HTR-8/SVneo (cell line): Measurements from ENCODE around the gene ANKRD44.

Experiments used
- DNase-seq: peaks from one replicate; pipeline ENCODE4 v3.0.0; 2011; ENCODE audit warnings: low spot score, mixed read lengths; ENCODE audit not compliant: insufficient read length
- FAIRE-seq: peaks from 2 replicates; lab custom pipeline; 2011; peaks lifted over from hg19 to GRCh38; lab: Jason Lieb, UNC

ANKRD44 gene

DNA sequence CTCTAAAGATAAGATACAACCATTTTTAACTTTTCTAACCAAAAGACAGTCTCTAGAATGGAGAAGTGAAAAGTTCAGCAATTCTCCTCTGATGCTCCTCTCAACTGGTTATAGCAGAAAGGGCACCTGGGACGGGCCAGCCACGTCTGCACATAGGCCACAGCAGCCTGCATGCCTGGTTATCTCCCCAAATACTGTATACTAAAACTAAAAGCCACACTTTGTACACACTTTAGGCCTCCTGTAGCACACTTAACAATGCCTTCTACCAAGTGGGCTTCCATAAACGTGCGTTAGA is 179.1 kb downstream of the ANKRD44 start:
- no peak for DNase-seq
- no peak for FAIRE-seq

DNA sequence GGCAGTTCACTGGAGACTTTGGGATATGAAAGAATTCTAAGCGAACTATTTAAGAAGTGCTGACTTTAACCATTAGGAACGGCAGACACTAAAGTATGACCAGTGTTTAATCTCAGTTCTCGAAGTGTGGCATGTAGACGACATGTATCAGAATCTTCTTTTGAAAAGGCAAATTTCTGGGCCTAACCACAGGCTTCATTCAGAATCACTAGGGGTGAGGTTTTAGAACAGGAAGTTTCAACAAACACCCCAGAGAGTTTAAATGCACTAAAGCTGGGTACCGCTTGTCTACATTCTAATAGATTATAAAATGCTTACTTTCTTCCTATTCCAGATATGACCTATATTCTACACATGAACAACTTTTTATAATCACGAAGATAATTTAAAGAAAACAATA is 180.3 kb downstream of the ANKRD44 start:
- FAIRE-seq, result no peak
- DNase-seq, result no peak

DNA sequence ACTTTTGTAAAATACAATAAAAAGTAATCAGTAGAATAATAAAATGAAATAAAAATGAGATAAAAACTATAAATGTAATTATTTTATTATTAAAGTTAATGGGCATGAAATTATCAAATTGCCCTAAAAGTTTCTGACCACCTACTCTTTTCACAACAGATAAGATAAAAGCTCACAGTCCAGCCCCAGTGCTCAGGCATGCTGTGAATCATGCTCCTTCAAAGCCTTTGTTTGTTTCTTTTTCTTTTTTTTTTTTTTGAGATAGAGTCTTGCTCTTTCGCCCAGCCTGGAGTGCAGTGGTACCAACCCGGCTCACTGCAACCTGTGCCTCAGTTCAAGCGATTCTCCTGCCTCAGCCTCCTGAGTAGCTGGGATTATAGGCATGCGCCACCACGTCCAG is 181.7 kb downstream of the ANKRD44 start:
- FAIRE-seq (no peak), DNase-seq (no peak)

DNA sequence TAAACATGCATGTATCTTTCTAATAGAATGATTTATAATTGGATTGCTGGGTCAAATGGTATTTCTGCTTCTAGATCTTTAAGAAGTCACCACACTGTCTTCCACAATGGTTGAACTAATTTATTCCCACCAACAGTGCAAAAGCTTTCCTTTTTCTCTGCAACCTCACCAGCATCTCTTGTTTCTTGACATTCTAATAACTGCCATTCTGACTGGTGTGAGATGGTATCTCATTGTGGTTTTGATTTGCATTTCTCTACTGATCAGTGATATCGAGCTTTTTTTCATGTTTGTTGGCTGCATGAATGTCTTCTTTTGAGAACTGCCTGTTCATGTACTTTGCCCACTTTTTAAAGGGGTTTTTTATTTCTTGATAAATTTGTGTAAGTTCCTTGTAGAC is 182.5 kb downstream of the ANKRD44 start:
- DNase-seq (no peak), FAIRE-seq (no peak)

DNA sequence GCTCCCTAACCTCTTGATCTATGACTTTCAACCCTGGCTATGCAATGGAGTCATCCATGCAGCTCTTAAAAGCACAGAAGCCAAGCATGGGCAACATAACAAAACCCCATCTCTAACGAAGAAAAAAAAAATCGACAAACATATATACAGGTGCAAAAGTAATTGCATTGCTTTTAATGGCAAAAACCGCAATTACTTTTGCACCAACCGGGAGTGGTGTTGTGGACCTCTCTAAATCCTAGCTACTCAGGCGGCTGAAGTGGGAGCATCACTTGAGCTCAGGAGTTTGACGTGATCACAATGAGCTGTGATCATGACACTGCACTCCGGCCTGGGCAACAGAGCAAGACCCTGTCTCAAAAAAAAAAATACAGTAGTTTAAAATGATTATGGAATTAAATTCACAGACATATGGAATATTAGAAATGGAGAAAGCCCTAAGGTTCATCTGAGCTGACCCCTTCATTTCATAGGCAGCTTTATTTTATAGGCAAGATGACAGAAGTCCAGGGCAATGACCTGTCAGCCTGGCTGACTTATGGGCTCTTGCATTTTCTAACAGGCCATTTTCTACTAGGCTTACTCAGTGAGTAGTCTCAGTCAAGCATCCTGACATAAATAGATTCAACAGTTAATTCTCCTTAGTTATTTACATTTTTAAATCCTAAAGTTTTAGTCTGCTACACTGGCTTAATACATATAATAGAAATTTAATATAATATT is 183.8 kb downstream of the ANKRD44 start:
- DNase-seq, result no peak
- no peak for FAIRE-seq

DNA sequence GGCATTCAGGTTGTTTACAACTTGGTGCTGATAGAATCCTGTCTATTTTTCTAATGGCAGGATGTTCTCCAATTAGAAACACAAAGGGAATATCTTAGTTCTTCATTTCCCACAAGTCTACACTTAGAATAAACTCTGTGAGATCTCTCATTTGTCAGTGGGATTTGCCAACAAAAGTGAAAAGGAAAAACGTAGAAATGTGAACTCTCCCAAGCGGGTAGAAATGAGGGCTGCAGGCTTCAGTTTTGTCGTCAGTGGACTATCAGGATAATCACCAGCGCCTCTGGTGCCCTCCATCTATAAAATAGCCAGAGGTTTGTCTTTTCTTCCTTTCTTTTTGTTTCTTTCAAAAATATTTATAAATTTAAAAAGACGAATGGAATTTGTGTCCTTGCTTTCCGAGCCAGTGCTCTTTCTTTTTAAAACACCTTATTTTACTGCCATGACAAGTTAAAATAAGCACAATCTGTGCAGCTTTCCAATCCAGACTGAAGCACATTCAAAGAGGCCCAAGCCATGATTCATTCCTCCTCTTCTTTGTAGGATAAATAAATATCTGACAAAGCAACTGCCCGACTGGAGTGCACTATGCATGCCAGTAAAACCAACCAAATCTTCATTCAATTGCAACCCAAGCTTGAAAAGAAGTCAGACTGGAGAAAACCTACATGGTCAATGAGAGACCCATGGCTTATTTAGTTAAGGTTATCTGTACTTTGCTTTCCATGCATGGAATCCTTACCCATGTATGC is 185.8 kb downstream of the ANKRD44 start:
- no peak for DNase-seq
- no peak for FAIRE-seq

DNA sequence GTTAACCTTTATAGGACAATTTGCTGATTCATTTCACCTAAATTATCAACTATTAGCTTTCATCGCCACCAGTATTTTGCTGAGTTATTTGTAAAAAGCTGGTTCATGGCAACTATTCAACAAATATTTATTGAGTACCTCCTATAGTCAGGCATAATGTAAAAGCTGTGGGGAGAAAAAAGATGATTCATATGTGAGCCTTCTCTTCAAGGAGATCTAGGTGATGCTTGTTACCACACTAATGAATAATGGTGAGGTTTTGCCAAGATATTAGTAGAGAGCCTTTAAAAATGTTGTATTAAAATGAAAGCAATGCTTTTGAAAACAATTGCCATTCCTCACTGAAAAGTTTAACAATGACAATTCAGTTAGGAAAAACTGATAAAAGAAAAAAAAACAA is 187.8 kb downstream of the ANKRD44 start:
- DNase-seq (no peak), FAIRE-seq (no peak)

DNA sequence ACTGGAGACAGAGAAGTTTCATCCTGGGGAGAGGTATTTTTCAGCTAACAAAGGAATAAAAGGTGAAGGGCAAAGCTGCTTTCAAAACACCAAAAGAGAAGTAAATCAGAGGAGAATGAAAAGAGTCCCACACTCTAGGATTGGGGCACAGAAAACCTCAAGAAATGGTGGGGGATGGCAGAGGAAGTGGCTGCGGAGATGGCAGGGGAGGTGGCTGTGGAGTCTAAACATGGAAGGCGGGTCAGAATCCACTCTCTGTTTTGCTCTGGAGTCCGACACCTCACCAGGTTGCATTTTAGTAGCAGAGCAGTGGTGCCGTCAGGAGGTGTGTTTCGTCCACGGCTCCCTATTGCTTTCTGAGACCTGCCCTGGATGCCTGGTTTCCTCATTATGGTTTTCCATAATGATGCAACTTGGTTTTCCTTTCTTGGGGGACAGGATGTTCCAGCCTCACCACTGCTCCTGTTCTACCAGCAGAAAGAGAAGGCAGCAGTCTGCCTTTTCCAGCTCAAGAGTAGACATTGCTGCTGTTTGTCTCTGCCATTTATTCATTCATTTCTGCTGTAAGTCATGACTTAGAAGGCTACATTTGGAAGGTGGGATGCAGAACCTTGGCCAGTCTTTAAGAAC is 188.7 kb downstream of the ANKRD44 start:
- DNase-seq (no peak), FAIRE-seq (no peak)

DNA sequence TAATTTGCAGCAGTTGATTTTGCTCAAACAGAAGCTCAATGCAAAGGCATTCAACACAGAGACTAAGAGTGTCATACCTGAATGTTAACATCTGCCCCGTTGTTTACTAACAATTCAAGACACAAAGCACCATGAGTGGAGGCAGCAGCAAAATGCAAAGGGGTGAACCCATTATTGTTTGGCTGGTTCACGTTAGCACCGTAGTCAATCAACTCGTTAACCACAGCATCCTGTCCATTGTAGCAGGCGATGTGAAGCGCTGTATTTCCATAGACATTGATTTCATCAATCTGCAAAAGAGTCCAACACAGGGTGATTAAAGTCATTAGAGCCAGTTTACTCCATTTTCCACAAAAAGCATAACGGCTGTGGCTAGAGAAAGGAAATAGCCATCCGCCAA is 189.3 kb downstream of the ANKRD44 start:
- FAIRE-seq (no peak), DNase-seq (no peak)

DNA sequence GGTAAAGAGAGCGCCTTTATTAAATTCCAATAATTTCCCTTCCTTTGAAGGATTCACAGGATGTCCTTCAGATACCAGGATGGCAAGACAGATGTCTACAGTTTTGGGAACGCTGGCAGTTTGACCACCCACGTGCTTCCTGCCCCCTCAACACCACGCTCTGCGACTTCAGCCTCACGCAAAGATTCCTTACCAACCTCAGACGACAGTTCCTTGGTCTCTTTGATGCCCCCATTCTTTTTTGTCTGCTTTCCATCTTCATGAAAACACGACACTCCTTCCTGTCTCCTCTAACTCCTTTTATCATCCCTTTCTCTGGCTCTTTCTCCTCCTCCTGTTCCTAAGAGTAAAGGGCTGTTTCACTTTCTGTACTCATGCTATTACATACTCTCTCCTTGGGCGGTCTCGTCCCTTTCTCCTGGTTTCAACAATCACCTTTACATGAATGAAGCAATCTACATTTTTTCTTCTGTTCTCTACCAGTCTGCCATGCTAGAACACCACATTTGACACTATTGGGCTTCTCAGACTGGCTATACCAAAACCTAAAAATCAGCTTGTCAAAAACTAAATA is 194.2 kb downstream of the ANKRD44 start:
- DNase-seq (no peak), FAIRE-seq (no peak)

DNA sequence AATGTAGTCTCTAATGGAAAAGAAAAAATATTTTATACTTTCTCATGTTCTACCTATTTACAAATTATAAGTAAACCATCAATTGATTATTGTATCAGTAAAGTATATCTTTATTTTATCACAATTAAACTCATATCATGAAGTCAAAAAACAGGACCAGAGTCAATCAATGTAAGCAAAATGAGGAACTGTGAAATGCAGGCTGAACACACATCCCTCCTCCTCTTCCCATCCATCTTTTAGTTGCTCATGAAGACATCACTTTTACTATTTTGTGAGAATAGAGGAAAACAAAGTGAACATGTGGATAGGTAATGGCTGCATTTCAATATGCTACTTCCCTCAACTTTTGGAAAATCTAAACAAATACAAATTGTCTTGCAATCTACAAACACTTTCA is 195.3 kb downstream of the ANKRD44 start:
- no peak for DNase-seq
- no peak for FAIRE-seq

DNA sequence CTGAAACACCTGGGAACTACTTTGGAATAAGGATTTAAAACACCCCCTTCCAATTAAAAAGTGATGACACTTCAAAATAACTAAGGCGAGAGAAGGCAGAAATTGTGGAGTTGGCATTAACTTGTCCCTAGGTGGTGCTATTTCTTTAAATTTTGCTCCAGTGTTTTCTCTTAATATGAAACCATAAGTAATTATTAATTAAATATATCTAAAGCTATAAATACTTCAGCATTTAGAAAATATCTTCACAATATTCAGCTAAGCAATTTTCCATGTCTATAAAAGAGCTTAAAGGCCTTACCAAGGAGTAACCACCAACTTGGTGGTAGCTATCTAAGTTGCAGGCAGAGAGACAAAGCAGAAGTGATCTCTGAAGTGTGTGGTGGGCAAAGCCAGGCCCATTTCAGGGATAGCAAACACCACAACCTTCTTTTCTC is 197.3 kb downstream of the ANKRD44 start:
- DNase-seq (no peak), FAIRE-seq (no peak)

DNA sequence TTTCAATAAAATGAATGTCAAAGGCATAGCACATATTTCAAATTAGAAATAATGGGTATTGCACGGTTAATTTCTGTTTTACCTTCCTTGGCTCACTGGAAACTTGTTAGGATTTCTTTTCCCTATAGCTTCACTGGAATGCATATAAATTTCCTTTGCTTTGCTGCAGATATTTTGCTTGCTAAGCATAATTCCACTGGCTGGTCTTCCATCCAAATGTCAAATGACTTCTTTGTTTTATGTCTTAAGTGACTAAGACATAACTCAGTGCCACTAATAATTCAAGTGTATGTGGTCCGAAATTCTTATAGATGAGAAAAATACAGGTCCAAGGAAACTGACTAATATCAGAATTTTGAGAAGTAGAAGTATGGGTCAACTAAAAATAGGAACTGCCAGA is 201.3 kb downstream of the ANKRD44 start:
- DNase-seq (no peak), FAIRE-seq (no peak)

DNA sequence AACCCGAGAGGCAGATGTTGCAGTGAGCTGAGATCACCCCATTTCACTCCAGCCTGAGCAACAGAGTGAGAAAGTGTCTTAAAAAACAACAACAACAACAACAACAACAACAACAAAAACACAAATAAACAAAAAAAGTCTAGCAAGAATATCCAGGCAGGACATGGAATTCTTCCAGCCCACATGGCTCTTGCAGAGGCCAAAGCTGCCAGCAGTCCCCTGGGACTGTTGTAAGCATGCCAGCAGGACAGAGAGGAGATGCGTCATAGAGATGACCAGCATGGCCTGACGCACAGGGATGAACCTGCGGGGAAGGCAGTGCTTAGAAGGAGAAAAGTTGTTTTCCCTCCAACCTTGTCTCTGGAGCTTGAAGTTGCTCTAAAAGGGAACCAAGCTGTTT is 201.8 kb downstream of the ANKRD44 start:
- FAIRE-seq (no peak), DNase-seq (no peak)

DNA sequence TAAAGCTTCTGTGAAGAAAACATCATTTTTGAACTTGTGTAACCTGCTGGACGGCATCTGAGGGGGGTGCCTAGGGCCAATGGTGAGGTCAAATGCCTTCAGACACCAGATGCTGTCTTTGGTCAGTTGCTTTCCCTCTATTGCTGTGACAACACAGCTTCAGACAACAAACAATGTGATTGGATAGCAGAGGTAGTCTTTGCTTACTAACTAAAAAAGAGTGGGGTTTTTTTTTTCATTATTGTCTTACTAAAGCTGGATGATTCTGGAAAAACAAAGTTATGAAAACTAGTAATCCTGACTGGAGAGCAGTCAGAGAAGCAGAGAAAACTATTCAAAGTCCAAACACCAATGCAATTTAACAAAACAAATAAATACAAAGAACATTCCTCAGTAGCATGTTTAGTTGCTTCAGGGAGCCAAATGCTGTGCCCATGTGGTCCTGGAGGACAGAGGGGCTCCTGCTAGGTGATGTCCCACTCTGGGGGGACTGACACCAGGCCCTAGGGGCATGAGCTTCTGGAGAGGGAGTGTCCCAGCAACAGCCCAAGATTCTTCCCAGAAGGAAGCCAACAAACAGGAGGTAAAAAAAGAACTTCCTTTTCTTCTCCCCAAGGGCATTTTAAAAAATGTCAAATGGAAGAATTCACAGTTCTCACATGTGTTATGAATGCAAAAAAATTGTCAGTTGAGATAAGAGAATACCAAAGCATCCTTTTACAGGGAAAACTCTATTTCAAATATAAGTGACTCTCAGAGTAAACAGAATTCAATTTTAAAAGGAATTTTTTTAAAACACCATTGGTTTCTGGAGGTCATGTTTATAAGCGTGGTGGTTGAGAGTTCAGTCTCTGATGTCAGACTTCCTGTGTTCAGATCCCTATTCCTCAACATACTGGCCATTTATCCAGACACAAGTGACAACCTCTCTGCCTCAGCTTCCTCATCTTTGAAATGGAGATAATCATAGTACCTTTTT is 203.0 kb downstream of the ANKRD44 start:
- no peak for DNase-seq
- no peak for FAIRE-seq

DNA sequence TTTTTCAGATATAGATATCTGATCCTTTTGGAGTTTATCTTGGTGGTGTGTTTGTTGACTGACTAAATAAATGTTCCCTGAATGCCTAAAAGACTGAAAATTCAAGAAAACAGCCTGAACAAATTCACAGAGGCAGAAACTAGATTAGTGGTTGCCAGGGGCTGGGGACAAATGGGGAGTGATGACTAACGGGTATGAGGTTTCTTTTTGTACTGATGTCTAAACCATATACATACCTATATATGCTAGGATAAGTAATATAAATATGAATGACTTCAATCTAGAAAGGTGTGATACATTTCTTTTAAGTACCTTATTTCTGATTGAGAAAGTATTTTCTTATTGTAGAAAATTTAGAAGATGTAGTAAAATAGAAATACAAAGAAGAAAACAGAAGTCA is 207.2 kb downstream of the ANKRD44 start:
- DNase-seq (no peak), FAIRE-seq (no peak)

DNA sequence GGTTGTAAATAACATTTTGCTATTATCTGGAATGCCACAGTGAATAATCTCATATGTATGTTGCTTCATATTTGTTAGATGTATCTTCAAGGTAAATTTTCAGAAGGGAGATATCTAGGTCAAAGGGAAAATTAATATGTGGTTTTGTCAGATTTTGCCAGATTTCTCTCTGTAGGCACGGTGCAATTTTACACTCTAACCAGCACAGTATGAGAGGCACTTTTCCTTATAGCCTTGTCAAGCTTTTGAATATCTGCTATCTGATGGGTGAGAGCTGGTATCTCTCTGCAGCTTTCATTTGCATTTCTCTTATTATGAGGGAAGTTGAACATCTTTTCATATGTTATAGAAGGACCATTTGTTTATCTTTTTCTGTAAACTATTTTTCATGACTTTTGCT is 208.3 kb downstream of the ANKRD44 start:
- DNase-seq (no peak), FAIRE-seq (no peak)

DNA sequence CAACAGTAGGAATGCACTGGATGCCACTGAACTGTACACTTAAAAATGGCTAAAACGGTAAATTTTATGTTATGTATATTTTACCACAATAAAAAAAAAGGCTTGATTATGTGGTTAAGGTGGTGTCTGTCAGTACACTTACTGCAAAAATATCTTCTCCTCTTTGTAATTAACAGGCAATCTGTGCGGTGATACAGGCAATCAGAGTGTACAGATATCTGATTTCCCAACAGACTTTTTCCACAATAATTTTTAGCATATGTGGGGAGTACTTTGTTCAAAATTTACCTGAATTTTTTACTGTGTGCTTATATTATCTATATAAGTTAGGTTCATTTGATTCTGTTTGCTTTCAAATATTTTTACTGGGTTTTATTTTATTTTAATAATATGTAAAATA is 209.1 kb downstream of the ANKRD44 start:
- DNase-seq, result no peak
- FAIRE-seq, result no peak

DNA sequence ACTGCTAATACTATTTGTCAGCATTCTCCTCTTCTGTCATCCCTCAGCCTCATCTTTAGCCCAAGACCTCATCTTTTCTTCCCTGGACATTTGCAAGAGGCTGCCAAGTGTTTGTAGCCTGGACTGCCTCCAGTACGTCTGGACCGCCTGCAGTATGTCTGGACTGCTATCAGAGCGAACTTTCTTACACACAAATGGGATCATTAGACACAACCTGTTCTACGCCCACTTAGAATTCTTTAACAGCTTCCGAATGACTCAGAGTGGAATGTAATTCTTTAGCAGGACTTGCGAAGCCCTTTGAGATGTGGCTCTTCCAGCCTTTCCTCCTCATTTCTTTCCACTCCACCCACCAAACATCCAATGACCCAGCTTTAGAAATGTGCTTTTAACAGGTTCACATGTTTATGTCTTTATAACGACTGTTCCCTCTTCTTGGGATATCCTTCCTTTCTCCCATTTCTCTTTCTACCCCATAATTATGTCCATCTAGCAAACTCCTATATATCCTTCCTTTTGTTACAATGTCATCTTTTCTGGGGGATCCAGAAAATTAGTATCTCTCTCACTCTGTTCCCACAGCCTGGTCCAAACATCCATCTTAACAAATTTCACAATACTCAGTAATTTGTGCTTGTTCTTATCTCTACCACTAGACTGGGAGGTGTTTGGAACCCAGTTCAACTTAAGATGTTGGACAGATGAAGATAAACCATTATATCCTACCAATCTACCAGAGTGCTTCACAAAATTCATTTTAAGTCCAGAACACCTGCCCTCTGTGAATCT is 212.8 kb downstream of the ANKRD44 start:
- DNase-seq, result no peak
- FAIRE-seq, result no peak
